RWPE2 (cell line): Measurements from ENCODE around the gene PRKCE.

Experiments used
- ATAC-seq: fragments of 200-7000 bp; cut with Tn5 transposase; 3 replicates; pipeline ENCODE4 v1.9.1; 2021; ENCODE audit warnings: low read depth
- DNase-seq: peaks from one replicate; pipeline ENCODE4 v3.0.0-alpha.2; 2020; ENCODE audit warnings: low spot score
- H3K27ac ChIP-seq: fragments of 450-650 bp; 2 replicates; pipeline ENCODE4 v1.5.1; 2017; ENCODE audit warnings: mild to moderate bottlenecking; ENCODE audit not compliant: poor library complexity, severe bottlenecking
- H3K27me3 ChIP-seq: fragments of 250-450 bp; sonication (Bioruptor Pico); 2 replicates; pipeline ENCODE4 v1.5.1; 2021; ENCODE audit warnings: mild to moderate bottlenecking, moderate library complexity; ENCODE audit not compliant: insufficient read depth, poor library complexity, severe bottlenecking
- H3K36me3 ChIP-seq: fragments of 250-450 bp; sonication (Bioruptor Pico); 2 replicates; pipeline ENCODE4 v1.5.1; 2020; ENCODE audit warnings: low read depth, mild to moderate bottlenecking, moderate library complexity
- H3K4me1 ChIP-seq: fragments of 250-450 bp; sonication (Bioruptor Pico); 2 replicates; pipeline ENCODE4 v1.5.1; 2021; ENCODE audit warnings: mild to moderate bottlenecking, moderate library complexity; ENCODE audit not compliant: insufficient read depth, poor library complexity, severe bottlenecking
- H3K4me3 ChIP-seq: fragments of 250-450 bp; sonication (Bioruptor Pico); 2 replicates; pipeline ENCODE4 v1.5.1; 2021; ENCODE audit warnings: mild to moderate bottlenecking, moderate library complexity; ENCODE audit not compliant: severe bottlenecking
- H3K9me3 ChIP-seq: fragments of 250-450 bp; sonication (Bioruptor Pico); 2 replicates; pipeline ENCODE4 v1.5.1; 2021; ENCODE audit warnings: mild to moderate bottlenecking, moderate library complexity; ENCODE audit not compliant: severe bottlenecking
- CTCF ChIP-seq: fragments of 450-650 bp; IDR thresholded peaks from one replicate; pipeline ENCODE4 v1.5.1; 2017; ENCODE audit warnings: mild to moderate bottlenecking, moderate library complexity; ENCODE audit not compliant: poor library complexity, severe bottlenecking

PRKCE gene

GRCh38 chr2:45984896-45985473 is 333.5 kb downstream of the PRKCE start:
- TF ChIP-seq CTCF, result no peak
- H3K27ac ChIP-seq, result no peak overlapping the region

DNA sequence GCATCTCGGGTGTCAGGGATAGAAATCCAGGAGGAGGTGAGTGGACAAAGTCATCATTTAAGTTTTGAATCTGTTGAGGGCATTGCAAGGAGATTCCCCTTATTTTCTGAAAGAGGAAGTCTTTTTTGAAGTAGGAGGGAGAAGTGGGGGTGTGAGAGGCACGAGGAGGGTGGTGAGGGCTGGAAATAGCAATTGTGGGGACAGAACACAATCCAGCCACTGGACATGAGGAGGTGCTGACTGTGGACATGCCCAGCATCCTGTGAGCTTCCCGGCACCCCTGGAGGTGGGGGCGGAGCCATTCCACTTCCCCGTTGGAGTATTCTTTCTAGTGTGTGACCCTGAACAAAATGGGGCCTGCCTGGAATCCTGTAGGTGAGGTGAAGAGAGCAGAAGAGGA is 335.0 kb downstream of the PRKCE start:
- Histone ChIP-seq H3K9me3 (no peaks in the 10 kb centered on the region), H3K4me3 (no peak overlapping the region), H3K4me1 (peaks cover 1% of the 10 kb centered on the region), H3K36me3 (no peaks in the 10 kb centered on the region), H3K27ac (no peak overlapping the region), H3K27me3 (no peaks in the 10 kb centered on the region)
- no peak for ATAC-seq
- TF ChIP-seq CTCF, result no peak
- no peak for DNase-seq

More at GRCh38 chr2:45984896-45985473, 333.5 kb downstream of the PRKCE start:
- no peaks in the 10 kb centered on the region for H3K4me1 ChIP-seq
- H3K27me3 ChIP-seq, result no peaks in the 10 kb centered on the region
- no peaks in the 10 kb centered on the region for H3K9me3 ChIP-seq
- no peak overlapping the region for H3K4me3 ChIP-seq
- no peak for DNase-seq
- no peaks in the 10 kb centered on the region for H3K36me3 ChIP-seq
- ATAC-seq, result no peak

- TF ChIP-seq CTCF, result no peak
- Histone ChIP-seq H3K36me3 (no peaks in the 10 kb centered on the region), H3K27me3 (no peaks in the 10 kb centered on the region), H3K4me1 (peaks cover 12% of the 10 kb centered on the region), H3K9me3 (no peaks in the 10 kb centered on the region), H3K27ac (no peak overlapping the region), H3K4me3 (no peak overlapping the region)
- no peak for DNase-seq
- ATAC-seq, result no peak
Observed at GRCh38 chr2:45987856-45988255, 336.4 kb downstream of the PRKCE start.

DNA sequence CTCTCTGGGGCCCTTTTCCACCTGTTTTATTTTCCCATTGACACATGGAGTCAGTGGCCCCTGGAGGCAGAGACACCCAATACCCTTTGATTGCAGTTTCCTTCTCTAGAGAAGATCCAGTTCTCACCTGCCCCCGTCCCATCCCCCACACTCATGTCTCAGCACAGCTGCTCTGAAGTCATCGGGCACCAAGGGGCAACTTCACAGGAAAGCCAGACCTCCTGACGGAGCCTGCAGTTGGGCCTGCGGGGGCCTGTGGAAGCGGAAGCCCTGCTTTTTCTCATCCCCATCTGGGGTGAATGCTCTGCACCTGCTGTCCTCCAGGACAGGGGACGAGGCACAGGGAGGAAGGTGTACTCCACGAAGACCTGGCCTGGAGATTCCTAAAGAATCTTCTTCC is 337.4 kb downstream of the PRKCE start:
- no peaks in the 10 kb centered on the region for H3K27me3 ChIP-seq
- ATAC-seq (no peak), DNase-seq (no peak)
- peaks cover 19% of the 10 kb centered on the region for H3K4me1 ChIP-seq
- no peaks in the 10 kb centered on the region for H3K36me3 ChIP-seq
- no peak for TF ChIP-seq CTCF
- no peaks in the 10 kb centered on the region for H3K9me3 ChIP-seq
- no peak overlapping the region for H3K4me3 ChIP-seq
- H3K27ac ChIP-seq, result no peak overlapping the region

DNA sequence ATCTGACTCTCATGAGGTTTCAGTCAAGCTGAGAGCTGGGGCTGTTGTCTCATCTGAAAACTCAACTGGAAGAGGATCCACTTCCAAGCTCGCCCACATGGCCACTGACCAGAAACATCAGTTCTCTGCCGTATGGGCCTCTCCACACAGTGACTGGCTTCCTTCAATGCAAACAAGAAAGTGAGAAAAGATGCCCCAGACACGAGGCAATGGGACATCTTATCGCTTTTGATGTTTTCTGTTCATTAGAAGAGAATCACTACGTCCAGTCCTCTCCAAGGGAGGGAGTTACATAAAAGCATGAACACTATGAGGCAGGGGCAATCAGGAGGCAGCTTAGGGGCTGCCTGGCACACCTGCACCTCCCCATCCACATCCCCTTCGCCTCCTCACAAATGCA is 338.7 kb downstream of the PRKCE start:
- Histone ChIP-seq H3K36me3 (no peaks in the 10 kb centered on the region), H3K27me3 (no peaks in the 10 kb centered on the region), H3K4me3 (no peak overlapping the region), H3K9me3 (no peaks in the 10 kb centered on the region), H3K4me1 (peaks cover 19% of the 10 kb centered on the region), H3K27ac (no peak overlapping the region)
- DNase-seq (no peak), ATAC-seq (no peak)
- no peak for TF ChIP-seq CTCF
